ENCODE measurements around the gene ACTR3C. TPM values are rescaled to one million over a fixed set of nuclear protein-coding genes. Genes with fewer than 3 reads are reported as not detected.
"Not testable (repeated sequence)": the region's sequence is repeated elsewhere in the genome, so short reads cannot be mapped to it uniquely, and the experiment has no call there.

ACTR3C gene
- total RNA-seq, 2 experiments from 2014 or later = 5.0 to 6.1 TPM

- CTCF ChIA-PET; H3K4me3 Mint-ChIP-seq; H3K27ac Mint-ChIP-seq; H3K9me3 Mint-ChIP-seq; DNase-seq; POLR2A ChIA-PET; H3K27me3 Mint-ChIP-seq; H3K4me1 Mint-ChIP-seq; H3K36me3 Mint-ChIP-seq (ENCODE audit: low read depth): not testable (repeated sequence)
Observed at GRCh38 chr7:150295614-150296013, 27.7 kb downstream of the ACTR3C start.

- H3K27ac Mint-ChIP-seq; DNase-seq; H3K36me3 Mint-ChIP-seq (ENCODE audit: low read depth); CTCF ChIA-PET; H3K4me3 Mint-ChIP-seq; H3K4me1 Mint-ChIP-seq; POLR2A ChIA-PET; H3K27me3 Mint-ChIP-seq; H3K9me3 Mint-ChIP-seq: not testable (repeated sequence)
Observed at GRCh38 chr7:150295027-150295426, 28.3 kb downstream of the ACTR3C start.

- H3K36me3 Mint-ChIP-seq (ENCODE audit: low read depth); H3K4me1 Mint-ChIP-seq; H3K4me3 Mint-ChIP-seq; H3K27me3 Mint-ChIP-seq; POLR2A ChIA-PET; H3K9me3 Mint-ChIP-seq; H3K27ac Mint-ChIP-seq; CTCF ChIA-PET; DNase-seq: not testable (repeated sequence)
Observed at GRCh38 chr7:150290317-150290716, 33.0 kb downstream of the ACTR3C start.

GRCh38 chr7:150288816-150289215 lies 34.5 kb downstream of the ACTR3C start:
- H3K9me3 Mint-ChIP-seq; H3K36me3 Mint-ChIP-seq (ENCODE audit: low read depth); H3K27me3 Mint-ChIP-seq; DNase-seq; CTCF ChIA-PET; POLR2A ChIA-PET; H3K4me3 Mint-ChIP-seq; H3K27ac Mint-ChIP-seq; H3K4me1 Mint-ChIP-seq: not testable (repeated sequence)

GRCh38 chr7:150287815-150288214 lies 35.5 kb downstream of the ACTR3C start:
- H3K36me3 Mint-ChIP-seq (ENCODE audit: low read depth); H3K4me1 Mint-ChIP-seq; H3K27ac Mint-ChIP-seq; H3K4me3 Mint-ChIP-seq; H3K27me3 Mint-ChIP-seq; DNase-seq; POLR2A ChIA-PET; H3K9me3 Mint-ChIP-seq; CTCF ChIA-PET: not testable (repeated sequence)

GRCh38 chr7:150285849-150286754 lies 37.2 kb downstream of the ACTR3C start:
- peak; percentile 21 for DNase-seq
- CTCF ChIA-PET = interaction anchor here (0.6 kb wide), 1 partner anchor 172 kb away, joined by 3 read pairs; no protein-coding TSS in a partner anchor
- POLR2A ChIA-PET; H3K36me3 Mint-ChIP-seq (ENCODE audit: low read depth); H3K27ac Mint-ChIP-seq; H3K27me3 Mint-ChIP-seq; H3K4me1 Mint-ChIP-seq; H3K4me3 Mint-ChIP-seq; H3K9me3 Mint-ChIP-seq: not testable (repeated sequence)

- H3K27me3 Mint-ChIP-seq; H3K27ac Mint-ChIP-seq; DNase-seq; H3K9me3 Mint-ChIP-seq; H3K4me3 Mint-ChIP-seq; POLR2A ChIA-PET; H3K36me3 Mint-ChIP-seq (ENCODE audit: low read depth); H3K4me1 Mint-ChIP-seq; CTCF ChIA-PET: not testable (repeated sequence)
Observed at GRCh38 chr7:150283608-150284007, 39.7 kb downstream of the ACTR3C start.

- H3K27ac Mint-ChIP-seq; DNase-seq; CTCF ChIA-PET; H3K9me3 Mint-ChIP-seq; H3K36me3 Mint-ChIP-seq (ENCODE audit: low read depth); H3K27me3 Mint-ChIP-seq; POLR2A ChIA-PET; H3K4me3 Mint-ChIP-seq; H3K4me1 Mint-ChIP-seq: not testable (repeated sequence)
Observed at GRCh38 chr7:150283111-150283510, 40.2 kb downstream of the ACTR3C start.

- H3K36me3 Mint-ChIP-seq (ENCODE audit: low read depth); CTCF ChIA-PET; H3K27me3 Mint-ChIP-seq; H3K4me1 Mint-ChIP-seq; H3K4me3 Mint-ChIP-seq; POLR2A ChIA-PET; DNase-seq; H3K27ac Mint-ChIP-seq; H3K9me3 Mint-ChIP-seq: not testable (repeated sequence)
Observed at GRCh38 chr7:150281681-150282403, 41.5 kb downstream of the ACTR3C start.

- CTCF ChIA-PET; H3K4me1 Mint-ChIP-seq; H3K4me3 Mint-ChIP-seq; H3K9me3 Mint-ChIP-seq; H3K27me3 Mint-ChIP-seq; H3K27ac Mint-ChIP-seq; DNase-seq; H3K36me3 Mint-ChIP-seq (ENCODE audit: low read depth); POLR2A ChIA-PET: not testable (repeated sequence)
Observed at GRCh38 chr7:150278383-150278782, 45.0 kb downstream of the ACTR3C start.

- CTCF ChIA-PET = not testable (repeated sequence)
- DNase-seq = peak; percentile 44
Observed at GRCh38 chr7:150276132-150276695, 47.1 kb downstream of the ACTR3C start.

GRCh38 chr7:150271898-150272297 lies 51.4 kb downstream of the ACTR3C start:
- DNase-seq; H3K27me3 Mint-ChIP-seq; H3K27ac Mint-ChIP-seq; H3K36me3 Mint-ChIP-seq (ENCODE audit: low read depth); H3K9me3 Mint-ChIP-seq; H3K4me3 Mint-ChIP-seq; POLR2A ChIA-PET; CTCF ChIA-PET; H3K4me1 Mint-ChIP-seq: not testable (repeated sequence)

More at GRCh38 chr7:150276132-150276695, 47.1 kb downstream of the ACTR3C start:
- H3K4me3 Mint-ChIP-seq; H3K4me1 Mint-ChIP-seq; H3K27me3 Mint-ChIP-seq; H3K36me3 Mint-ChIP-seq (ENCODE audit: low read depth); POLR2A ChIA-PET; H3K9me3 Mint-ChIP-seq; H3K27ac Mint-ChIP-seq: not testable (repeated sequence)

- DNase-seq; H3K9me3 Mint-ChIP-seq; H3K27ac Mint-ChIP-seq; CTCF ChIA-PET; H3K27me3 Mint-ChIP-seq; H3K4me3 Mint-ChIP-seq; H3K4me1 Mint-ChIP-seq; POLR2A ChIA-PET; H3K36me3 Mint-ChIP-seq (ENCODE audit: low read depth): not testable (repeated sequence)
Observed at GRCh38 chr7:150270101-150270824, 53.1 kb downstream of the ACTR3C start.
